Measurements from ENCODE around the gene PCGF3. TPM values are rescaled to one million over a fixed set of nuclear protein-coding genes. Genes with fewer than 3 reads are reported as not detected.

The PCGF3 gene
- total and polyA plus RNA-seq, 9 of the 15 experiments (the other 6 are each of a cell fraction or from before 2014, with no cell fraction given), result 2.6 to 46.1 (median 20.3) TPM

DNA sequence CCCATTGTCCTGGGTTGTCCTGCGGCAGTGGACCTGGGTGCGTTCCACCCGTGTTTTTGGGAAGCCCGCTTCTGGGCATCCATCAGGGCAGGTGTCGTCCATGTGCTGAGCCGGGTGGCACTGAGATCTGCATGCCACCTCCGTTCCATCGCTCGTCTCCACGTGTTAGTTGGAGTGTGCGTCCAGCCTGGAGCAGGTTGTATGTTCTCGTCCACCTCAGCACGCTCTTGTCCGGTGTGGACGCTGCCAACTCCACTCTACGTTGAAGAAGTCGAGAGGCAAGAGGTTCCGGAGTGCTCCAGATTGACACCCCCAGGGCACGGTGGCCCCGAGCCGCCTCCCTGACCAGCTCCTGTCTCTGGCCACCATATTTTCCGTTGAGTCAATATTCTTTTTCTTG, 33.9 kb downstream of the PCGF3 start:
- intact Hi-C loops (cut with micrococcal nuclease), result loop anchor here (10.0 kb wide), 1 partner anchor 55 kb away; the partner anchor contains the start of gene SLC49A3
- FAIRE-seq (no peak), DNase-seq (ENCODE audit: extremely low read depth in 1 of 4, low spot score in 3 of 4) (no peak), ATAC-seq (no peak)
- Histone ChIP-seq H3K9me1 (ENCODE audit: control insufficient read depth, insufficient read depth, low read length) (no peaks in the 10 kb centered on the region), H3K36me3 (ENCODE audit: control insufficient read depth, insufficient read depth, low read length) (peaks cover 60% of the 10 kb centered on the region; the same call in 2 of the 3 replicates), H3K9ac (ENCODE audit: insufficient read depth in 1 of 2, low read depth in 2 of 2, low read length in 2 of 2) (no peak overlapping the region; a peak in 1 of 4 replicates), H4K20me1 (replicated peaks; ENCODE audit: control insufficient read depth, insufficient read depth, low read length) (peaks cover 3% of the 10 kb centered on the region; the same call in 1 of the 2 replicates), H2AFZ (ENCODE audit: low read depth, low read length) (no peak overlapping the region), H3K9me3 (replicated peaks; ENCODE audit: control insufficient read depth, insufficient read depth, low read depth, low read length) (no peaks in the 10 kb centered on the region), H3K4me3 (no peak overlapping the region), H3K27ac (ENCODE audit: extremely low read depth, low read depth, low read length) (no peak overlapping the region), H3K27me3 (ENCODE audit: control insufficient read depth in 2 of 2, insufficient read depth in 2 of 2, low read length in 2 of 2) (no peaks in the 10 kb centered on the region), H3K4me2 (ENCODE audit: insufficient read depth, low read length) (no peak overlapping the region), H3K4me1 (replicated peaks in 1 of 2; ENCODE audit: control insufficient read depth in 2 of 2, insufficient read depth in 2 of 2, low read length in 2 of 2) (peaks cover 0 to 25% of the 10 kb centered on the region in 2 experiments; a peak in 2 of 5 replicates), H3K79me2 (ENCODE audit: control insufficient read depth, insufficient read depth, low read length) (no peaks in the 10 kb centered on the region; the same call in 2 of the 3 replicates)
- ChIA-PET CTCF (ENCODE audit: low intra/inter-chr PET ratio) (no interaction called here), POLR2A (interaction anchor here (0.6 kb wide), 1 partner anchor 1107 kb away, joined by 3 read pairs; no protein-coding TSS in a partner anchor)
- in situ Hi-C loops (cut with MboI), result no loop called here
- BruUV-seq (replicated peaks), result no TSS peak
- TF ChIP-seq HEY1 (CRISPR knock-in tag; IDR thresholded peaks at IDR 0.05; ENCODE audit: borderline replicate concordance) (no peak), POLR2G (IDR thresholded peaks at IDR 0.05; ENCODE audit: low read depth, low read length) (peak; percentile 30; the same call in 1 of the 2 replicates)
- 93% methylated on average over 18 of the region's 22 CpGs for WGBS (ENCODE audit: insufficient coverage, low coverage, missing lambda C conversion rate)

DNA sequence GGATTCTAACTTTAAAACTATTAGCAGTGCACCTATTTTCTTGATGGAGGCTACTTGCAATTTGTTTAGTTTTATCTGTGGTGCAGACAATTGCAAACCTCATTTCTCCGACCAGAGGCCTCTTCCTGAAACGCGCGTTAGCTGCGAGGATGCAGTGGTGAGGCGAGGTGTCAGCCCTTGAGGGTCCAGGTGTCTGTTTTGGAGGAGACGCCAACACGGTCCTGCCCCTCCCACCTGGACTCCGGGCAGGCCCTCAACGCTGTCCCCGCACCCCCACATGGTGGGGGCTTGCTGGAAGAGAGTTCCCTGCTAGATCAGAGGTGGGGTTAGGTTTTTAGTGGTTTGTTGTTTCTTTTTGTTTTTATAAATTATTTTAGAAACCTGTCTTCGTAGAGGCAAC, 34.4 kb downstream of the PCGF3 start:
- no peak for DNase-seq (ENCODE audit: extremely low read depth in 1 of 4, low spot score in 3 of 4)
- Histone ChIP-seq H3K9me1 (ENCODE audit: control insufficient read depth, insufficient read depth, low read length) (no peaks in the 10 kb centered on the region), H3K27me3 (ENCODE audit: control insufficient read depth in 2 of 2, insufficient read depth in 2 of 2, low read length in 2 of 2) (no peaks in the 10 kb centered on the region), H3K4me3 (no peak overlapping the region), H3K79me2 (ENCODE audit: control insufficient read depth, insufficient read depth, low read length) (no peaks in the 10 kb centered on the region; the same call in 2 of the 3 replicates), H4K20me1 (replicated peaks; ENCODE audit: control insufficient read depth, insufficient read depth, low read length) (peaks cover 3% of the 10 kb centered on the region; the same call in 1 of the 2 replicates), H3K9ac (ENCODE audit: insufficient read depth in 1 of 2, low read depth in 2 of 2, low read length in 2 of 2) (no peak overlapping the region), H2AFZ (ENCODE audit: low read depth, low read length) (no peak overlapping the region), H3K27ac (ENCODE audit: extremely low read depth, low read depth, low read length) (no peak overlapping the region), H3K4me1 (replicated peaks in 1 of 2; ENCODE audit: control insufficient read depth in 2 of 2, insufficient read depth in 2 of 2, low read length in 2 of 2) (peaks cover 0 to 25% of the 10 kb centered on the region in 2 experiments; a peak in 2 of 5 replicates), H3K4me2 (ENCODE audit: insufficient read depth, low read length) (no peak overlapping the region), H3K36me3 (ENCODE audit: control insufficient read depth, insufficient read depth, low read length) (peaks cover 56% of the 10 kb centered on the region; the same call in 2 of the 3 replicates), H3K9me3 (replicated peaks; ENCODE audit: control insufficient read depth, insufficient read depth, low read depth, low read length) (no peaks in the 10 kb centered on the region)
- TF ChIP-seq PHF8 (IDR thresholded peaks at IDR 0.05; ENCODE audit: borderline replicate concordance, low read length), result no peak
- TF ChIP-seq, protein P1, sequence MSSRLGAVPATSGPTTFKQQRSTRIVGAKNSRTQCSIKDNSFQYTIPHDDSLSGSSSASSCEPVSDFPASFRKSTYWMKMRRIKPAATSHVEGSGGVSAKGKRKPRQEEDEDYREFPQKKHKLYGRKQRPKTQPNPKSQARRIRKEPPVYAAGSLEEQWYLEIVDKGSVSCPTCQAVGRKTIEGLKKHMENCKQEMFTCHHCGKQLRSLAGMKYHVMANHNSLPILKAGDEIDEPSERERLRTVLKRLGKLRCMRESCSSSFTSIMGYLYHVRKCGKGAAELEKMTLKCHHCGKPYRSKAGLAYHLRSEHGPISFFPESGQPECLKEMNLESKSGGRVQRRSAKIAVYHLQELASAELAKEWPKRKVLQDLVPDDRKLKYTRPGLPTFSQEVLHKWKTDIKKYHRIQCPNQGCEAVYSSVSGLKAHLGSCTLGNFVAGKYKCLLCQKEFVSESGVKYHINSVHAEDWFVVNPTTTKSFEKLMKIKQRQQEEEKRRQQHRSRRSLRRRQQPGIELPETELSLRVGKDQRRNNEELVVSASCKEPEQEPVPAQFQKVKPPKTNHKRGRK (tag; IDR thresholded peaks at IDR 0.05), result no peak
- TF ChIP-seq DIDO1 (tag; IDR thresholded peaks at IDR 0.05; ENCODE audit: low read depth), result no peak
- no peak for TF ChIP-seq HDAC6 (IDR thresholded peaks at IDR 0.05; ENCODE audit: low read depth, low read length)
- no peak for TF ChIP-seq TAF15 (IDR thresholded peaks at IDR 0.05; ENCODE audit: low read depth, low read length)
- TF ChIP-seq, protein P2, sequence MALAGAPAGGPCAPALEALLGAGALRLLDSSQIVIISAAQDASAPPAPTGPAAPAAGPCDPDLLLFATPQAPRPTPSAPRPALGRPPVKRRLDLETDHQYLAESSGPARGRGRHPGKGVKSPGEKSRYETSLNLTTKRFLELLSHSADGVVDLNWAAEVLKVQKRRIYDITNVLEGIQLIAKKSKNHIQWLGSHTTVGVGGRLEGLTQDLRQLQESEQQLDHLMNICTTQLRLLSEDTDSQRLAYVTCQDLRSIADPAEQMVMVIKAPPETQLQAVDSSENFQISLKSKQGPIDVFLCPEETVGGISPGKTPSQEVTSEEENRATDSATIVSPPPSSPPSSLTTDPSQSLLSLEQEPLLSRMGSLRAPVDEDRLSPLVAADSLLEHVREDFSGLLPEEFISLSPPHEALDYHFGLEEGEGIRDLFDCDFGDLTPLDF (CRISPR knock-in tag; IDR thresholded peaks at IDR 0.05), result no peak
- no peak for TF ChIP-seq ETV6 (IDR thresholded peaks at IDR 0.05; ENCODE audit: borderline replicate concordance in 1 of 2, low read depth in 2 of 2, low read length in 1 of 2)
- no peak for TF ChIP-seq ETV6 (CRISPR knock-in tag; IDR thresholded peaks at IDR 0.05; ENCODE audit: borderline replicate concordance)
- 86% methylated on average over 12 of the region's 12 CpGs for WGBS (ENCODE audit: insufficient coverage, low coverage, missing lambda C conversion rate)
- intact Hi-C loops (cut with micrococcal nuclease) (loop anchor here (5.0 kb wide), 1 partner anchor 247 kb away; the partner anchor contains the start of gene IDUA), in situ Hi-C loops (cut with MboI) (no loop called here)
- BruUV-seq (replicated peaks), result no TSS peak
- ChIA-PET CTCF (ENCODE audit: low intra/inter-chr PET ratio) (no interaction called here), POLR2A (interaction anchor here (0.5 kb wide), 1 partner anchor 407 kb away, joined by 3 read pairs; no protein-coding TSS in a partner anchor)
- ATAC-seq, result no peak
- no peak for FAIRE-seq

Data from K562 (cell line).